NT2/D1 (cell line): ENCODE results near the gene RMRP.

Experiments used
- DNase-seq: peaks from one replicate; pipeline ENCODE4 v3.0.0-alpha.2; 2011; ENCODE audit warnings: low read depth, low spot score
- H3K27me3 ChIP-seq: 2 replicates; pipeline ENCODE4 v1.6.0; 2011; ENCODE audit warnings: mild to moderate bottlenecking; ENCODE audit not compliant: insufficient read length, insufficient read depth
- H3K36me3 ChIP-seq: 2 replicates; pipeline ENCODE4 v1.6.1; 2011; ENCODE audit warnings: mild to moderate bottlenecking, low read length, mixed read lengths; ENCODE audit not compliant: insufficient read depth, insufficient read length
- H3K4me1 ChIP-seq: 2 replicates; pipeline ENCODE4 v1.5.1; 2011; ENCODE audit not compliant: insufficient read depth, insufficient read length
- H3K4me3 ChIP-seq: 2 replicates; pipeline ENCODE4 v1.5.1; 2011; ENCODE audit warnings: low read depth; ENCODE audit not compliant: insufficient read length
- H3K9ac ChIP-seq: 2 replicates; pipeline ENCODE4 v1.6.0; 2011; ENCODE audit warnings: low read depth; ENCODE audit not compliant: insufficient read length
- H3K9me3 ChIP-seq: 2 replicates; pipeline ENCODE4 v1.5.1; 2011; ENCODE audit warnings: mild to moderate bottlenecking, low read length; ENCODE audit not compliant: insufficient read depth
- SUZ12 ChIP-seq: IDR thresholded peaks from 2 replicates; pipeline ENCODE4 v1.6.1; 2011; ENCODE audit not compliant: insufficient read length, insufficient read depth; ENCODE audit errors: extremely low read depth
- YY1 ChIP-seq: IDR thresholded peaks from 2 replicates; pipeline ENCODE4 v1.6.1; 2011; ENCODE audit not compliant: insufficient read length, insufficient read depth
- ZNF274 ChIP-seq: IDR thresholded peaks from 2 replicates; pipeline ENCODE4 v1.6.1; 2011; ENCODE audit warnings: mild to moderate bottlenecking, low read depth, low read length

The RMRP gene

DNA sequence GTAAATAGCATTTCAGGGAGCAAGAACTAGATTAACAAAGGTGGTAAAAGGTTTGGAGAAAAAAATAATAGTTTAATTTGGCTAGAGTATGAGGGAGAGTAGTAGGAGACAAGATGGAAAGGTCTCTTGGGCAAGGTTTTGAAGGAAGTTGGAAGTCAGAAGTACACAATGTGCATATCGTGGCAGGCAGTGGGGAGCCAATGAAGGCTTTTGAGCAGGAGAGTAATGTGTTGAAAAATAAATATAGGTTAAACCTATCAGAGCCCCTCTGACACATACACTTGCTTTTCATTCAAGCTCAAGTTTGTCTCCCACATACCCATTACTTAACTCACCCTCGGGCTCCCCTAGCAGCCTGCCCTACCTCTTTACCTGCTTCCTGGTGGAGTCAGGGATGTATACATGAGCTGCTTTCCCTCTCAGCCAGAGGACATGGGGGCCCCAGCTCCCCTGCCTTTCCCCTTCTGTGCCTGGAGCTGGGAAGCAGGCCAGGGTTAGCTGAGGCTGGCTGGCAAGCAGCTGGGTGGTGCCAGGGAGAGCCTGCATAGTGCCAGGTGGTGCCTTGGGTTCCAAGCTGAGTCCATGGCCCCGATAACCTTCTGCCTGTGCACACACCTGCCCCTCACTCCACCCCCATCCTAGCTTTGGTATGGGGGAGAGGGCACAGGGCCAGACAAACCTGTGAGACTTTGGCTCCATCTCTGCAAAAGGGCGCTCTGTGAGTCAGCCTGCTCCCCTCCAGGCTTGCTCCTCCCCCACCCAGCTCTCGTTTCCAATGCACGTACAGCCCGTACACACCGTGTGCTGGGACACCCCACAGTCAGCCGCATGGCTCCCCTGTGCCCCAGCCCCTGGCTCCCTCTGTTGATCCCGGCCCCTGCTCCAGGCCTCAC, 15.6 kb upstream of the RMRP start, which contains the start of gene CA9:
Gene CA9, plus strand, starts transcription at position 797 of the 893 bp plus-strand sequence. Its CDS starts 32 bp downstream, at position 829.
- TF ChIP-seq YY1 (no peak), ZNF274 (no peak), SUZ12 (no peak)
- DNase-seq: no peak
- H3K4me3 ChIP-seq: no peak within 1 kb of the TSS
- no peaks in the 10 kb centered on the region for H3K36me3 ChIP-seq
- H3K9ac ChIP-seq: no peak within 1 kb of the TSS
- peaks cover 15% of the 10 kb centered on the region for H3K27me3 ChIP-seq
- peaks cover 9% of the 10 kb centered on the region for H3K4me1 ChIP-seq
- H3K9me3 ChIP-seq: no peaks in the 10 kb centered on the region

DNA sequence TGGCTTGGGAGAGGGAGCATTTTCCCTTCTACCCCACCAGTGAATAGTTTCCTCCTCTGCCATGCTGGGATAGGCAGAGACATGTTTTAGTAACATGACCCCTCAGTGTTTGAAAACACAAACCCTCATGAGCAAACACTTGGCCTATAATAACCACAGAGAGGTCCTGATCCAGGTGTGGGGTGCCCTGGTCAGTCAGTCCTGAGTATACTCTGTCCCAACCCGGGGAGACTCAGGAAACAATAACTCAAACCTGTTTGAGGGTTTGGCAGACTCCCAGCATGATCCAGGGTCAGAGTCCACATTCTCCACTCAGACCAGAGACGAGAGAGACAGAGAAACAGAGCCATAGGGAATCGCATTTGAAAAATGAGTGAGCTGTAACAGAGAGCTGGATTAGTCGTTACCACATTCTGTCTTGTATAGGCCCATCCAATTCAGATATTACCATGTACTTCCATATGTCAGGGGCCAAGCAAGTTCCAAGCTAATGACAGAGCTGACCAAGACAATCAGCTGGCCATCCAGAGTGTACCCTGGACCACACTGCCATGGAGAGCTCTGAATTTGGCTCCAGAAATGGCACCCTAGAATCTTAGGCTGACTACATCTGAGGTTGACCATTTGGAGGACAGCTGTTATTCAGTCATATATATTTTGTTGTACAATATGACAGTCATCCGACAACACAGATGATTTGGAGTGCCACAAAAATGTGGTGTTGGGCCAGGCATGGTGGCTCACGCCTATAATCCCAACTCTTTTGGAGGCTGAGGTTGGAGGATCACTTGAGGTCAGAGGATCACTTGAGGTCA, 11.7 kb upstream of the RMRP start:
- TF ChIP-seq SUZ12 (no peak), YY1 (no peak), ZNF274 (no peak)
- no peak for DNase-seq
- Histone ChIP-seq H3K4me3 (no peak overlapping the region), H3K9me3 (no peaks in the 10 kb centered on the region), H3K27me3 (peaks cover 13% of the 10 kb centered on the region), H3K9ac (no peak overlapping the region), H3K4me1 (peaks cover 7% of the 10 kb centered on the region), H3K36me3 (no peaks in the 10 kb centered on the region)

DNA sequence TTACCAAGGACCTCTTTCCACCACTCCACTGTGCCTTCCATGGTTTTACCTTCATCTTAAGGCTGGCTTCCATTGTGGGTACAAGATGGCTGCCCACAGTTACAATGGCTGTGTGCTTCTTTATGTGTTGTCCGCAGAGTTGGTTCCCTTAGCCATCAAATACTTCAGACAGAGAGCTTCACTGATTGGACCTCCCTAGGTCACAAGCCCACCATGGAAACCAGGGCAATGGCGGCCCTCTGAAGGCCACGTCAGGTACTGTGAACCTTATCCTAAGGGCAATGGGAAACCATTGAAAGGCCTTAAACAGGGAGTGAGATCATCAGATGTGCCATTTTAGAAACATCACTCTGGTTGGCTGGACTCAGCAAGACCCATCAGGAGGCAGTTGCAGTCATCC, 10.1 kb upstream of the RMRP start:
- TF ChIP-seq ZNF274 (no peak), SUZ12 (no peak), YY1 (no peak)
- Histone ChIP-seq H3K4me1 (peaks cover 12% of the 10 kb centered on the region), H3K9ac (no peak overlapping the region), H3K4me3 (no peak overlapping the region), H3K36me3 (peaks cover 14% of the 10 kb centered on the region), H3K9me3 (no peaks in the 10 kb centered on the region), H3K27me3 (no peaks in the 10 kb centered on the region)
- no peak for DNase-seq

GRCh38 chr9:35666549-35666948, 8.7 kb upstream of the RMRP start:
- TF ChIP-seq SUZ12 (no peak), ZNF274 (no peak), YY1 (no peak)
- Histone ChIP-seq H3K4me1 (peaks cover 12% of the 10 kb centered on the region), H3K9ac (no peak overlapping the region), H3K4me3 (no peak overlapping the region), H3K27me3 (no peaks in the 10 kb centered on the region), H3K36me3 (peaks cover 28% of the 10 kb centered on the region), H3K9me3 (no peaks in the 10 kb centered on the region)
- no peak for DNase-seq

DNA sequence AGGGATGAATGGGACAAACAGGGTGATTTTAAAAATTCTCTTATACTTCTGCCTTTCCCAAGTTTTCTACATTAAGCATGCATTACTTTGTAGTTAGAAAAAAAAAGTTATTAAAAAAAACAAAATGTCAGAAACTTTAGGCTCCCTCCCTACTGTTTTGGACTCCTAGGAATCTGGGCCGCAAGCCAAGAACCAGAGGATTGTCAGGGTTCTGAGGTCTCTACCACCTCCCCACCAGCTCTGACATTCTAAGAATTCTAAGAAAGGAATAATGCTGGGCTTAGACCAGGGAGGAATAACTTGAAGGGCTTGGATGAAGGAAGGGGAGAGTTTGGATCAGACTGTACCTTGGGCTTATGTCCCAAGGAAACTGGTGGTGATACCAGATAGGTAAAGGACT, 8.2 kb upstream of the RMRP start:
- H3K36me3 ChIP-seq: peaks cover 33% of the 10 kb centered on the region
- H3K9ac ChIP-seq: no peak overlapping the region
- no peak for DNase-seq
- peaks cover 12% of the 10 kb centered on the region for H3K4me1 ChIP-seq
- H3K27me3 ChIP-seq: no peaks in the 10 kb centered on the region
- H3K4me3 ChIP-seq: no peak overlapping the region
- no peaks in the 10 kb centered on the region for H3K9me3 ChIP-seq
- no peak for TF ChIP-seq YY1
- TF ChIP-seq ZNF274: no peak
- no peak for TF ChIP-seq SUZ12

- Histone ChIP-seq H3K4me1 (peaks cover 12% of the 10 kb centered on the region), H3K36me3 (peaks cover 39% of the 10 kb centered on the region), H3K9me3 (no peaks in the 10 kb centered on the region), H3K27me3 (no peaks in the 10 kb centered on the region), H3K4me3 (peak overlapping the region; percentile 83), H3K9ac (no peak overlapping the region)
- TF ChIP-seq YY1 (no peak), ZNF274 (no peak), SUZ12 (no peak)
- DNase-seq: no peak
Measured at GRCh38 chr9:35665471-35665818, 7.6 kb upstream of the RMRP start.
